GM21515 (cell line): ENCODE results near the gene APLP2.

Experiments used
- ATAC-seq: cut with Tn5 transposase; IDR thresholded peaks from one replicate; pipeline ENCODE4 v1.9.1; 2021; ENCODE audit not compliant: unreplicated experiment

Gene APLP2

GRCh38 chr11:130055617-130056016 lies 14.1 kb upstream of the APLP2 start:
- ATAC-seq = no peak

GRCh38 chr11:130061017-130061416 lies 8.7 kb upstream of the APLP2 start:
- ATAC-seq = no peak

GRCh38 chr11:130062026-130062425 lies 7.7 kb upstream of the APLP2 start:
- no peak for ATAC-seq

GRCh38 chr11:130063451-130063850 lies 6.2 kb upstream of the APLP2 start:
- no peak for ATAC-seq

GRCh38 chr11:130064596-130064995 lies 5.1 kb upstream of the APLP2 start:
- ATAC-seq = no peak

- ATAC-seq = no peak
These were observed 3.4 kb upstream of the APLP2 start for GRCh38 chr11:130066338-130066737.

GRCh38 chr11:130068546-130068985 lies 1.1 kb upstream of the APLP2 start:
- no peak for ATAC-seq

GRCh38 chr11:130068986-130069658 lies 572 bp upstream of the APLP2 start:
- peak; percentile 43 for ATAC-seq

- peak; percentile 27 for ATAC-seq
These were observed 583 bp downstream of the APLP2 start for GRCh38 chr11:130070109-130070845.

- ATAC-seq = no peak
These were observed 1.1 kb downstream of the APLP2 start for GRCh38 chr11:130070846-130071200.

- no peak for ATAC-seq
These were observed 1.6 kb downstream of the APLP2 start for GRCh38 chr11:130071211-130071712.

GRCh38 chr11:130074736-130075135 lies 5.0 kb downstream of the APLP2 start:
- ATAC-seq = no peak

- no peak for ATAC-seq
These were observed 7.2 kb downstream of the APLP2 start for GRCh38 chr11:130076778-130077481.

GRCh38 chr11:130077671-130078070 lies 8.0 kb downstream of the APLP2 start:
- ATAC-seq = no peak

GRCh38 chr11:130078080-130078479 lies 8.4 kb downstream of the APLP2 start:
- no peak for ATAC-seq

GRCh38 chr11:130085671-130086290 lies 16.1 kb downstream of the APLP2 start:
- ATAC-seq = no peak

- no peak for ATAC-seq
These were observed 17.0 kb downstream of the APLP2 start for GRCh38 chr11:130086669-130087068.

GRCh38 chr11:130087294-130087926 lies 17.7 kb downstream of the APLP2 start:
- no peak for ATAC-seq

GRCh38 chr11:130088217-130088616 lies 18.5 kb downstream of the APLP2 start:
- ATAC-seq = no peak

- no peak for ATAC-seq
These were observed 19.4 kb downstream of the APLP2 start for GRCh38 chr11:130088919-130089673.
